A673 (cell line): ENCODE measurements around the gene DNAJC27.

Experiments used
- CTCF ChIP-seq: fragments of 300-800, 200-600 bp; sonication (generic); conservative IDR thresholded peaks from 2 replicates; pipeline ENCODE4 v1.5.1; 2017; ENCODE audit warnings: low read depth, mild to moderate bottlenecking, antibody characterized with exemption, low read length, moderate library complexity, mixed read lengths
- EZH2 ChIP-seq: fragments of 200-600 bp; sonication (generic); IDR thresholded peaks from 2 replicates; pipeline ENCODE4 v1.6.1; 2017; ENCODE audit warnings: borderline replicate concordance, low read depth, mild to moderate bottlenecking, mixed read lengths, antibody characterized with exemption, low read length; ENCODE audit not compliant: poor library complexity, severe bottlenecking

GRCh38 chr2:24917731-24918325 is 53.9 kb downstream of the DNAJC27 start:
- no peak for TF ChIP-seq CTCF
- TF ChIP-seq EZH2: no peak
